ENCODE measurements around the gene NEB.
"Not testable (repeated sequence)": the region's sequence is repeated elsewhere in the genome, so short reads cannot be mapped to it uniquely, and the experiment has no call there.

Gene NEB

DNA sequence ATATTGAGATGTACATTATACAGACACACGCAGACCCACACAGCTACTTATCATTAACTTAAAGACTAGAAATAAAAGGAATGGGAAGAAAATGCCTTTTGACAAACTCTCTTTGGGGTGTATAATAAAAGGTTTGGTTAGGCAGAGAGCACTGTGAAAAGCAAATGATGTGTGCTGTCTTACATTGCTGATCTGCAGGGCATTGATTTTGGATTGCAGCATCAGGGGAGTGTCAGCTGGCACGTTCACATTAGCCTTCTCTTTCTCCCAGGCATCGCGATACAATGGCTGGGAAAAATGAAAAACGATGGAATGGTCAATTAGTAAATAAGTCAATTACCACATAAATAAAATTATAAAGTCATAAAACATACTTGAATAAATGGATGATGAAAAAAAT, 153.0 kb downstream of the NEB start:
- H3K27me3 ChIP-seq (ENCODE audit: control insufficient read depth in 1 of 2, insufficient read depth in 2 of 2, low read length in 2 of 2); H3K27ac ChIP-seq (ENCODE audit: low read length); H3K4me1 ChIP-seq (ENCODE audit: control insufficient read depth, insufficient read depth, low read length); H3K9me3 ChIP-seq (ENCODE audit: control insufficient read depth in 2 of 2, low read length in 2 of 2); H3K9ac ChIP-seq (ENCODE audit: low read length in 2 of 2); H3K36me3 ChIP-seq (ENCODE audit: control insufficient read depth in 2 of 2, insufficient read depth in 2 of 2, low read length in 2 of 2); H3K4me3 ChIP-seq (ENCODE audit: low read length in 2 of 2): not testable (repeated sequence)

DNA sequence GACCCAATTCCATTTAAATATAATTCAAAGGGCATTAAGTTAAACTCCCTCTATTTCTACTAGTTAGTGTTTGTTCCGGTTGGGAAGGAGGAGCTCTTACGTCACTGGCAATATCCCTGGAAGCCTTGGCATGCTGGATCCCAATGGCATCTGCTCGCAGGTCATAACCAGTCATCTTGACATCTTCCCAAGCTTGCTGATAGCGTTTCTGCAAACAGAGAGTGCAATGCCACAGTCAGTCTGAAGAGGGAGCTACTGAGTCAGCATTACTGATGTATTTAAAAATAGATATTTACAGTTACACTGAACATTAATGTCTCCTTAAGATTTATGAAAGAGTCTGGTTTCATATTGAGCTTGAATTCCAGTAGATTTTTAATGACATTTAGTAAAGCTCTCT, 153.6 kb downstream of the NEB start:
- not testable (repeated sequence) for H3K4me3 ChIP-seq (ENCODE audit: low read length in 2 of 2); H3K36me3 ChIP-seq (ENCODE audit: control insufficient read depth in 2 of 2, insufficient read depth in 2 of 2, low read length in 2 of 2); H3K9me3 ChIP-seq (ENCODE audit: control insufficient read depth in 2 of 2, low read length in 2 of 2); H3K9ac ChIP-seq (ENCODE audit: low read length in 2 of 2); H3K27ac ChIP-seq (ENCODE audit: low read length); H3K27me3 ChIP-seq (ENCODE audit: control insufficient read depth in 1 of 2, insufficient read depth in 2 of 2, low read length in 2 of 2); H3K4me1 ChIP-seq (ENCODE audit: control insufficient read depth, insufficient read depth, low read length)

DNA sequence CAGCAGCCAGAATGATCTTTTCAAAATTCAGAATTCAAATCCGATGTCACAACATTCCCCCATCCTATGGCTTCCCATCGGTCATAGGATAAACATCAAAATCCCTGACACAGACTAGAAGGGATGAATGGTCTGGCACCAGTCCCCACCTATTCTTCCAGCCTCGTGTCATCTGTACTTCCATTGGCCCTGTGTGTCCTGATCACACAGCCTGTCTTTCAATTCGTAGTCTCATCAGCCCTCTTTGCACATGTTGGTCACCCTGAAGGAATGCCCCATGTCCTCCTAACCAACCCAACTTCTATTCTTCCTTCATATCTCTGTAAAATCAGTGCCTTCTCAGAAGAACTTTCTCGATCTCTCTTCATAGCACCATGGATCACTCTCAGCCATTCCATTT, 157.2 kb downstream of the NEB start:
- H3K27ac ChIP-seq (ENCODE audit: low read length), result no peak overlapping the region
- H3K9ac ChIP-seq (ENCODE audit: low read length in 2 of 2), result no peak overlapping the region
- H3K36me3 ChIP-seq (ENCODE audit: control insufficient read depth in 2 of 2, insufficient read depth in 2 of 2, low read length in 2 of 2), result no peaks in the 10 kb centered on the region
- H3K27me3 ChIP-seq (ENCODE audit: control insufficient read depth in 1 of 2, insufficient read depth in 2 of 2, low read length in 2 of 2), result no peaks in the 10 kb centered on the region
- H3K4me3 ChIP-seq (ENCODE audit: low read length in 2 of 2), result no peak overlapping the region
- H3K4me1 ChIP-seq (ENCODE audit: control insufficient read depth, insufficient read depth, low read length), result no peaks in the 10 kb centered on the region
- H3K9me3 ChIP-seq (ENCODE audit: control insufficient read depth in 2 of 2, low read length in 2 of 2), result no peaks in the 10 kb centered on the region

DNA sequence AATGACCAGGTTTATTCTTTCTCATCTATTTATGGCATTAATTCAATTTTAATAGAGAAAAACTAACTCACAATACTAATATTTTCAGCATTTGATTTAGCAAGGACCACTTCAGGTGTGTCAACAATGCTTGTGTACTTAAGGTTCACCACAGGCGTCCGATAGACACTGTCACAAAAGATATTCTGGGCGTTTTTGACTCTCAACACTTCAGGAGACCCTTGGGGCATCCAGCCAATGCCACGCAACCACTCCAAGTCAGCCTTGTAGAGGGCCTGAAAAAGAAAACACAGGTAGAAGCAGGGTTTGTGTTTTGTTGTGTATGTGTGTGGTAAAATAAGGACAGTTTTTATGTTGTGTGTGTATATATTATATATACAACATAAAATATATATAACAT, 158.2 kb downstream of the NEB start:
- Histone ChIP-seq H3K27me3 (ENCODE audit: control insufficient read depth in 1 of 2, insufficient read depth in 2 of 2, low read length in 2 of 2) (no peaks in the 10 kb centered on the region), H3K27ac (ENCODE audit: low read length) (no peak overlapping the region), H3K4me3 (ENCODE audit: low read length in 2 of 2) (no peak overlapping the region), H3K9ac (ENCODE audit: low read length in 2 of 2) (no peak overlapping the region), H3K9me3 (ENCODE audit: control insufficient read depth in 2 of 2, low read length in 2 of 2) (no peaks in the 10 kb centered on the region), H3K4me1 (ENCODE audit: control insufficient read depth, insufficient read depth, low read length) (no peaks in the 10 kb centered on the region), H3K36me3 (ENCODE audit: control insufficient read depth in 2 of 2, insufficient read depth in 2 of 2, low read length in 2 of 2) (no peaks in the 10 kb centered on the region)

DNA sequence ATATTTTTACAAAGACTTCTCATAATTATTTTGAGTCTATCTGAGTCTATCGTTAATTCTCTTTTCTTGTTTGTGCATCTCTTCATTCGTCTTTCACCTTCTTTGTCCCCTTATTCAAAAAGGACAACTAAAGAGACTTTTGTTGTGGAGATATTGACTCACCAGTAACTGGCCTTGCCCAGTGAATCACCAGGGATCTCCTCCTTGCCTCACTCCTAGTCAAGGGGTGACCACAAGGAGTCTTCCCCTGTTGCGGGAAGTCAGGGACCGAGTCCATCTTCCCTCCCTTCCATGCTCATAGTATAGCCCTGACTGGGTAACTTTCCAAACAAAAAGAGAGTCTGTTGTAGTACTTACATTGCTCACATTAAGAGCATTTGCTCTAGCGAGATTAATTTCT, 158.9 kb downstream of the NEB start:
- Histone ChIP-seq H3K4me3 (ENCODE audit: low read length in 2 of 2) (no peak overlapping the region), H3K9me3 (ENCODE audit: control insufficient read depth in 2 of 2, low read length in 2 of 2) (no peaks in the 10 kb centered on the region), H3K27me3 (ENCODE audit: control insufficient read depth in 1 of 2, insufficient read depth in 2 of 2, low read length in 2 of 2) (no peaks in the 10 kb centered on the region), H3K4me1 (ENCODE audit: control insufficient read depth, insufficient read depth, low read length) (no peaks in the 10 kb centered on the region), H3K27ac (ENCODE audit: low read length) (no peak overlapping the region), H3K36me3 (ENCODE audit: control insufficient read depth in 2 of 2, insufficient read depth in 2 of 2, low read length in 2 of 2) (no peaks in the 10 kb centered on the region), H3K9ac (ENCODE audit: low read length in 2 of 2) (no peak overlapping the region)

DNA sequence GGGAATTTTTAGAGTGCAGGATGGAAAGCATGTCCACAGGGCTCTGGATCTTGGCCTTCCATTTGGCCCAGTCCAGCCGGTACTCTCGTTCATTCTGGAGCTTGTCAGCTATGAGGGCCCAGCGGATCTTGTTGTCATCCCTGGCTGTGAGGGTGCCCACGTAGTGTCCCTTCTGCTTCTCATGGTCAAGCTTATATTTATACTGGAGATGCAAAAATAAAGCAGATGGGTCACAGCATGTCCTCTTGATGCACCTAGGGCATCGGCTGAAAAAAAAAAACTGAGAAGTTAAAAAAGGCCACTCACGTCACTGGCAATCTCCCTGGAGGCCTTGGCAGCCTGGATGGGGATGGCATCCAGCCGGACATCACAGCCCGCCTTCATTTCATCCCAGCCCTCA, 164.1 kb downstream of the NEB start:
- no peaks in the 10 kb centered on the region for H3K36me3 ChIP-seq (ENCODE audit: control insufficient read depth in 2 of 2, insufficient read depth in 2 of 2, low read length in 2 of 2)
- H3K9ac ChIP-seq (ENCODE audit: low read length in 2 of 2), result no peak overlapping the region
- no peaks in the 10 kb centered on the region for H3K27me3 ChIP-seq (ENCODE audit: control insufficient read depth in 1 of 2, insufficient read depth in 2 of 2, low read length in 2 of 2)

DNA sequence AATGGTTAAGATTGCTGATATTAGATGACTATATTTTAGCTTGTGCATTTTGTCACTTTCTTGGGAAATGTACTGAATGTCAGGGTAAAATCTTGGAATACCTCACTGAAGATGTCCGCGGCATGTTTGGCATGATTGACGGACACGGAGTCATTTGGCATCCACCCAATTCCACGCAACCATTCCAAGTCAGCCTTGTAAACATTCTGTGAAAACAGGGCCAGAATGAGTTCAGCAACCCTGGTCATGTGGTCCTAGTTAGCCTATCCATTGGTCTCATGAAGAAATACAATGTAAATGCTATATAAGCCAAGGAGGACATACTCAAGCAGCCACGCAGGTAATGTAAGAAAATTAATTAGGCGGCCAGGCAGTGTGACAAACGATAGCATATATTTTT, 165.1 kb downstream of the NEB start:
- Histone ChIP-seq H3K27me3 (ENCODE audit: control insufficient read depth in 1 of 2, insufficient read depth in 2 of 2, low read length in 2 of 2) (no peaks in the 10 kb centered on the region), H3K9me3 (ENCODE audit: control insufficient read depth in 2 of 2, low read length in 2 of 2) (no peaks in the 10 kb centered on the region), H3K9ac (ENCODE audit: low read length in 2 of 2) (no peak overlapping the region), H3K4me1 (ENCODE audit: control insufficient read depth, insufficient read depth, low read length) (no peaks in the 10 kb centered on the region), H3K36me3 (ENCODE audit: control insufficient read depth in 2 of 2, insufficient read depth in 2 of 2, low read length in 2 of 2) (no peaks in the 10 kb centered on the region), H3K27ac (ENCODE audit: low read length) (no peak overlapping the region), H3K4me3 (ENCODE audit: low read length in 2 of 2) (no peak overlapping the region)

More for the DNA sequence above, 164.1 kb downstream of the NEB start:
- no peak overlapping the region for H3K27ac ChIP-seq (ENCODE audit: low read length)
- no peaks in the 10 kb centered on the region for H3K4me1 ChIP-seq (ENCODE audit: control insufficient read depth, insufficient read depth, low read length)
- no peaks in the 10 kb centered on the region for H3K9me3 ChIP-seq (ENCODE audit: control insufficient read depth in 2 of 2, low read length in 2 of 2)
- H3K4me3 ChIP-seq (ENCODE audit: low read length in 2 of 2), result no peak overlapping the region

DNA sequence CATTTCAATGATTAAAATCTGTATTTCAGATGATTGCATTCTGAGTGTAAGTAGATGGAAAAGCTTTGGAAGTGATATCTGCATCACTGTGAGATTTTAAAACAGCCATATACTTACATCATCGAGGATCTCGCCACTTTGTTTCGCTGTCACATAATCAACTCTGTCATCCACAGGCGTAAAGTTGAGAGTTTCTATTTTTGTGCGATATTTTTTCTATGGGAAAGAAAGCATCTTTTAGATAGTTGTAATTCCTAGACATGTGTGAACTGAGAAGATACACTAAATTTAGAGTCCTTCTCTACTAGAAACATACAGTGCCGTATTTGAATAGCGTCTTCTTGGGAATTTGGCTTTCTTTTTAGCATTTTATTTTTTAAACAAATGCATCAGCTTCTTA, 165.8 kb downstream of the NEB start:
- Histone ChIP-seq H3K9ac (ENCODE audit: low read length in 2 of 2) (no peak overlapping the region), H3K4me1 (ENCODE audit: control insufficient read depth, insufficient read depth, low read length) (no peaks in the 10 kb centered on the region), H3K9me3 (ENCODE audit: control insufficient read depth in 2 of 2, low read length in 2 of 2) (no peaks in the 10 kb centered on the region), H3K27me3 (ENCODE audit: control insufficient read depth in 1 of 2, insufficient read depth in 2 of 2, low read length in 2 of 2) (no peaks in the 10 kb centered on the region), H3K36me3 (ENCODE audit: control insufficient read depth in 2 of 2, insufficient read depth in 2 of 2, low read length in 2 of 2) (no peaks in the 10 kb centered on the region), H3K4me3 (ENCODE audit: low read length in 2 of 2) (no peak overlapping the region), H3K27ac (ENCODE audit: low read length) (no peak overlapping the region)

DNA sequence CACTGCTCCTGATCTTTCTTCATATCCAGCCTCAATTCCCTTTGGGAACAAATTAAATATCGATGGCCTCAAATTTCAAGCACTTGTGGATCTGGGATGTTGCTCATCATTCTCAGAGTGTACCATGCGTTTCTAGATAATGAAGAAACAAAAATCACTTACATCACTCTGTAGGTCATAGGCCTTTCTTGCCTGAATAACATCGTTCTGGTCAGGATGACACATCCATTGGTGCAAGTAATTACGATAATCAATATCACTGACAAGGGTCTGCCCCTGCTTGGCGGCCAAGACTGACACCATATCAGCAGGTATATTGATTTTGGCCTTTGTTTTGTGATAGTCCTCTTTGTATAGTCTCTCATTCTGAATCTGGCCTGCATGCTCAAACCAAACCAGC, 167.3 kb downstream of the NEB start:
- H3K9me3 ChIP-seq (ENCODE audit: control insufficient read depth in 2 of 2, low read length in 2 of 2), result no peaks in the 10 kb centered on the region
- H3K4me1 ChIP-seq (ENCODE audit: control insufficient read depth, insufficient read depth, low read length), result no peaks in the 10 kb centered on the region
- H3K36me3 ChIP-seq (ENCODE audit: control insufficient read depth in 2 of 2, insufficient read depth in 2 of 2, low read length in 2 of 2), result no peaks in the 10 kb centered on the region
- no peaks in the 10 kb centered on the region for H3K27me3 ChIP-seq (ENCODE audit: control insufficient read depth in 1 of 2, insufficient read depth in 2 of 2, low read length in 2 of 2)
- no peak overlapping the region for H3K9ac ChIP-seq (ENCODE audit: low read length in 2 of 2)
- H3K27ac ChIP-seq (ENCODE audit: low read length), result no peak overlapping the region
- H3K4me3 ChIP-seq (ENCODE audit: low read length in 2 of 2), result no peak overlapping the region

DNA sequence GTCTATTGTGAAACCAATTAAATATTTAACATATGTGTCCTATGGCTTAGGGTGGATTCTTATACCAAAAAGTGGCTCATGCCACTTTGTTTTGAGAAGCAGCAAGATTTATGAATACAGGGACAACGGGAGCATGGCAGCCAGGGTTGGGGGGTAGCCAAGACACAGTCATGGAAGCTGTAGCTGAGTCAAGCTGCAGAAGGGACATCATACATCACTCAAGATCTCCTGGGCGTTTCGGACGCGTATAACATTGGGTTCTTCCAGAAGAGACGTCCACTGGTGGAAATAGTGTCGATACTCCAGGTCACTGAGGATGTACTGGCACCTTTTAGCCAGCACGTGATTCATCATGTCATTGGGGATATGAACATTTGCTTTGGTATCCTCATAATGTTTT, 171.9 kb downstream of the NEB start:
- H3K27me3 ChIP-seq (ENCODE audit: control insufficient read depth in 1 of 2, insufficient read depth in 2 of 2, low read length in 2 of 2), result no peaks in the 10 kb centered on the region
- H3K4me3 ChIP-seq (ENCODE audit: low read length in 2 of 2), result no peak overlapping the region
- no peak overlapping the region for H3K27ac ChIP-seq (ENCODE audit: low read length)

DNA sequence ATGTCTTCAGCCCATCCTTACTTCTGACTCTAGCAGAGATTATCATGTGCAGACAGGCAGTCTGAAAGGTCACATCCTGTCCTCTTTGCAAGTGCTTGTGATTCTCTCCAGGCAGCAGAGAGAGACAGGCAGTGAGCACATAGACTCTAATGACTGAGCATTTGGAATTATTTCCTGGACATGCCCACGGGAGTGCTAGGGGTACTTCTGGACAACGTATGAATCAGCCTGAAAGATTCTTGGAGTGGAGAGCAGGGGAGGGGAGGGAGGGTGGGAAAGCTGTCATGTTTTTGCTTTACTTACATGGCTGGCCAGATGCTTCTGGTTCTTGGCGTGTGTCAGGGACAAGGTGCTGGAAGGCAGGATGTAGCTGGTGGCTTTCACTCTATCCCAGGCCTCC, 174.0 kb downstream of the NEB start:
- H3K9me3 ChIP-seq (ENCODE audit: control insufficient read depth in 2 of 2, low read length in 2 of 2), result no peaks in the 10 kb centered on the region
- peaks cover 2% of the 10 kb centered on the region for H3K4me1 ChIP-seq (ENCODE audit: control insufficient read depth, insufficient read depth, low read length)
- H3K4me3 ChIP-seq (ENCODE audit: low read length in 2 of 2), result no peak overlapping the region
- H3K27me3 ChIP-seq (ENCODE audit: control insufficient read depth in 1 of 2, insufficient read depth in 2 of 2, low read length in 2 of 2), result no peaks in the 10 kb centered on the region
- no peak overlapping the region for H3K9ac ChIP-seq (ENCODE audit: low read length in 2 of 2)
- no peak overlapping the region for H3K27ac ChIP-seq (ENCODE audit: low read length)
- no peaks in the 10 kb centered on the region for H3K36me3 ChIP-seq (ENCODE audit: control insufficient read depth in 2 of 2, insufficient read depth in 2 of 2, low read length in 2 of 2)

More for the DNA sequence above, 171.9 kb downstream of the NEB start:
- H3K9me3 ChIP-seq (ENCODE audit: control insufficient read depth in 2 of 2, low read length in 2 of 2), result no peaks in the 10 kb centered on the region
- H3K36me3 ChIP-seq (ENCODE audit: control insufficient read depth in 2 of 2, insufficient read depth in 2 of 2, low read length in 2 of 2), result no peaks in the 10 kb centered on the region
- no peak overlapping the region for H3K9ac ChIP-seq (ENCODE audit: low read length in 2 of 2)
- peaks cover 2% of the 10 kb centered on the region for H3K4me1 ChIP-seq (ENCODE audit: control insufficient read depth, insufficient read depth, low read length)

DNA sequence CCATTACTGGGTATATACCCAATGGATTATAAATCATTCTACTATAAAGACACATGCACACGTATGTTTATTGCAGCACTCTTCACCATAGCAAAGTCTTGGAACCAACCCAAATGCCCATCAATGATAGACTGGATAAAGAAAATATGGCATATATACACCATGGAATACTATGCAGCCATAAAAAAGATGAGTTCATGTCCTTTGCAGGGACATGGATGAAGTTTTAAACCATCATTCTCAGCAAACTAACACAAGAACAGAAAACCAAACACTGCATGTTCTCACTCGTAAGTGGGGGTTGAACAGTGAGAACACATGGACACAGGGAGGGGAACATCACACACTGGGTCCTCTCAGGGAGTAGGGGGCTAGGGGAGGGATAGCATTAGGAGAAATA, 174.8 kb downstream of the NEB start:
- H3K9ac ChIP-seq (ENCODE audit: low read length in 2 of 2); H3K4me3 ChIP-seq (ENCODE audit: low read length in 2 of 2); H3K4me1 ChIP-seq (ENCODE audit: control insufficient read depth, insufficient read depth, low read length); H3K9me3 ChIP-seq (ENCODE audit: control insufficient read depth in 2 of 2, low read length in 2 of 2); H3K27ac ChIP-seq (ENCODE audit: low read length); H3K27me3 ChIP-seq (ENCODE audit: control insufficient read depth in 1 of 2, insufficient read depth in 2 of 2, low read length in 2 of 2); H3K36me3 ChIP-seq (ENCODE audit: control insufficient read depth in 2 of 2, insufficient read depth in 2 of 2, low read length in 2 of 2): not testable (repeated sequence)

All from stomach smooth muscle (tissue), 2 donors.